ENCODE measurements around the gene TLE1.

The TLE1 gene

DNA sequence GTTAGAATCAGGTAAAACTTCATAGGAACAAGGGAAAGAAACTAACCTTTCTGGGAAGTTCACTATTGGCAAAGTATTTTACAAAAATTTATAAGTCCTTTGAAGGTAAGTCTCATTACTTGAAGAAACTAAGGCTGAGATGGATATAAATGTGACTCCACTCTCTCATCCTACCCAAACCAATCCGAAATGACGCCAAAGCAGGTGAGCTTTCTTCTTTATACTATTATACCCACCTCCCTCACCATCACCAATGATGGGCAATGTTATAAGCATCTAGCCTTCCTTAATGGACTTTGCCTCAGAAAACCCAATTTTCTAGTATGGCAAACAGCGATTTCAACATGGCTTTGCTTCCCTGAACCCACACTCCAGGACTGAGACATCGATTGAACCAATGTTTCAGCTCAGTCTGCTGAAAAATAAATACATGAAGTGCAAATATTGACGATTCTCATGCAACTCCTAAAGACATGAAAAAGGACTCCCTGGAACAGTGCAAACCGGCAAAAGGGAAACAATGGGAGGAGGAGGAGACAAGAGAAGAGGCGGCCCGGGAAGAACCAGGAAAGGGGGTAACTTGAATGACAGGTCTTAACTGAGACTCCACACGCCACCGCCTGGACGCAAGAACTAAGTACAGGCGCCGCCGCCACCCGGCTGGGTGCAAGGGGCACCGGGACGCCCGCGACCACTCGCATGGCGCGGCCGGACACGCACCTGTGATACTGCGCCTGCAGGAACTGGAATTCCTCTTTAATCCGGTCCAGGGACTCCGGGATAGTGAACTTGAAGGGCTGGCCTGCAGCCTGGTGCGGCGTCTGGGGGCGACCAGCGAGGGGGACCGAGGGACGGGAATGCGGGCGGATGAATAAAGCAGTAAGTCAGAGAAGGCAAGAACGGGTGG is 2.5 kb downstream of the TLE1 start:
- no peak for DNase-seq (ENCODE audit: low read depth in 2 of 2)

DNA sequence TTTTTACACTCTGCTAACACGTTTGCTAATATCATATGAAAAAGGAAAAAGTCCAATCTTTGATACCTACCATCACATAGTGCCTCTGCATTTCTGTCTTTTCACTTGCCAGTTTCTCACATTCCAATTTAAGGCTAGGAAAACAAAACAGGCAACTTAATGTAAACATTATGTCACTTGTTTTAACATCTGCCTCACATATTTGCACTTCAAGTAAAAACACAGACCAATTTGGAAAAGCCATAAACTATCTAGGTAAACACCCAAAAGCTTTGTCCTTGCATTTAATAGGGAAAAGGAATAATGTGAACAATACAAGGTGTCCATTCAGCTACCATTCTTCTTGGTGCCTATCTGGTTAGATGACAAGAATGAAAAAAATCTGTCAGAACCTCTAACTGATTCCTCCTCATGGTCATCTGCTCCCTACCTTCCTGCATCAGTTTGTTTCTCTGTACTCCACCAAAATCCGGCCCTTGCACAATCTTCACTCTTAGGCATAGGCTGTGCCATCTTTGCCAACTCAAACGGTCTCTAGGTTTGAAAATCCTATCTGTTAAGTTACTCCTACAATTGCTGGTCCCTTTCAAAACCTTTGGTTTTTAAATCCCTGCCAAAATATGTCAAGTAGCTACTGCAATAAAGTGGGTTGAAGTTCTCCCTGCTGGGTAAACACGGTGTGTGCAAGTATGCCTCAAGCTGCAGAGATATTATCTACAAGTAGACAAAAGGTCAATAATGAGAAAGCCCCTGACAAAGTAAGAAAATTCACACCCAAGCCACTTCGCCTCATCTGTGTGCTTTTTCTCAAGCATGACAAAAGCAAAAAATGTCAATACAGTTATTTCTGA is 3.4 kb downstream of the TLE1 start:
- DNase-seq (ENCODE audit: low read depth in 2 of 2), result no peak

DNA sequence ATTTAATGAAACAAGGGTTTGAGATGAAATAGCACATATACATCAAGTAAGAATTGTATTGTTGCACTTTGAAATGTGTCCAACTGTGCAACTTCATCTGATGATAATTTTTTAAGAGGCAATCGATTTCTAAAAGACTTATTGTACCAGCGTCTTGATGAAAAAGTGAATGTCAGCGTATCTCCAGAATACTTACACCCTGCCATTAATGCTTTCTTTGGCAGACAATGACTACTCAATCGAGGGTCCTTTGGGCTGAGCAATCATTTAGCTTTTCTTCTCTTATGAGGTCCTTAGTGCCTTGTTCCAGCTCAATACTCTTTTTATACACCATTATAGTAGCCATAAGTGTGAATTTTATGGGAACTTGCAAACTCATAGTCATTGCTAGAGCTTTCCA is 4.7 kb downstream of the TLE1 start:
- DNase-seq (ENCODE audit: low read depth in 2 of 2), result no peak

DNA sequence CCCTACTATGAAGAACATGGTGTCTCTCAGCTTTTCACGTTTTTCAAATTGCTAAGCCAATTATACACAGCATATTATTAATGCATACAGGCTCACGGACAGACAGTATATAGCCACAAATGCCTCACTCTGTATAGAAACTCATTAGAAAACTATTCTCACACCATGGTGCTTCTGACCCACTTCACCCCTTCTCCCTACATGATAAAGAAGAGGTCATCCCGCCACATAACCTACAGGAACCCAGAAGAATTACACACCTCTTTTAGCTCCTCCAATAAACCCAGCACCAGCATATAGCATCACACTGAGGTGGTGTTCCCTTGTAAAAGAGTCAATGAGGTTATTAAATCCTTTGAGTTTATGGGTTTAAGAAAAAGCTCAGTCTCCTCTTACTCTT is 5.6 kb downstream of the TLE1 start:
- DNase-seq (ENCODE audit: low read depth in 2 of 2), result no peak

DNA sequence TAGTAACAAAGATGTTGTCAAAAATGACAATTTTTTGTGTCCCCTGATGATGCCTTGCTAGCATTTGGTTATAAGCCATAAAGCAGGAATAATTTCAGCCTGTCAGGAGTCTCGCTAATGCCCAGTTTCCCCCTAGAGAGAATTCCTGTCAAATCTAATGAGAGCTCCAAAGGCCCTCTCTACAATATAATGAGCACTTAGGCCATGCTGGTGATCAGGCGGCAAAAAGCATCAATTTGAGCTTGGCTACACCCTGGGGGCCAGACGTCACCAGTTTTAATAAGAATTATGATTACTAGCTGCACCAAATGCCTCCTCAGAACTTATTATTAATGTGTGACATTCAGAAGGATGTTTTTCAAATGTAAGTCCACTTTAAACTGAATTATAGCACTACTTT is 6.1 kb downstream of the TLE1 start:
- DNase-seq (ENCODE audit: low read depth in 2 of 2), result no peak

DNA sequence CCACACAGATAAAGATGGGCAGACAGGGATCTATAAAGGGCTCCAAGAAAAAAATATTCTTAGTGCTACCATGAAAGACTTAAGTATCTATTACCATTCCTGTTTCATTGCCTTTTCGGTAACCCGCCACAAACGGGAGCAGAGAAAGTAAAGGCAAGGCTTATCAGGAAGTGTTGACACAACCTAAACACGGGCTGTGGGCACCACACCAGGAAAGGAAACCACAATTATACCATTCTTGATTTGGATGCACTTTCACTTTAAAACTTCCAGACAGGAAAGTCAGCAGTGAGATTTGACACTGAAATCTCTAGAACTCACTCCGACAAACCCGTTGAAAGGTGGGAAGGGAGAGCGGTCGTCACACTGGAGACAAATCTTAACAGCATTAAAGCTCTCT is 6.5 kb downstream of the TLE1 start:
- no peak for DNase-seq (ENCODE audit: low read depth in 2 of 2)

DNA sequence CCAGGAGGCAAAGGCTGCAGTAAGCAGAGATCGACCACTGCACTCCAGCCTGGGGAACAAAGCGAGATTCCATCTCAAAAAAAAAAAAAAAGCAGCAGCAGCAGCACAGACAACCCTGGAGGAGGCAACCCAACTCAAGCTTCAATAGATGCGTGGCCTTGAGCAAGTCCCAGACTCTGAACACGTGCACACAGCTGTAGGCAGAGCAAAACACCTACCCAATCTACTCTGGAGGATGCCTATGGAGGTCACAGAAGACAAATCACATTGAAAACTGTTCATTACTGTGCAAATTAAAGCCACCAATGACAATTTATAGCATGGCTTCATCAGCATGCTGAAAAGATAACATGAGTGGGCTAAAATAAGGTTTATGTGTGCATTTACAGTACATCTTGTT is 7.2 kb downstream of the TLE1 start:
- DNase-seq (ENCODE audit: low read depth in 2 of 2), result no peak

DNA sequence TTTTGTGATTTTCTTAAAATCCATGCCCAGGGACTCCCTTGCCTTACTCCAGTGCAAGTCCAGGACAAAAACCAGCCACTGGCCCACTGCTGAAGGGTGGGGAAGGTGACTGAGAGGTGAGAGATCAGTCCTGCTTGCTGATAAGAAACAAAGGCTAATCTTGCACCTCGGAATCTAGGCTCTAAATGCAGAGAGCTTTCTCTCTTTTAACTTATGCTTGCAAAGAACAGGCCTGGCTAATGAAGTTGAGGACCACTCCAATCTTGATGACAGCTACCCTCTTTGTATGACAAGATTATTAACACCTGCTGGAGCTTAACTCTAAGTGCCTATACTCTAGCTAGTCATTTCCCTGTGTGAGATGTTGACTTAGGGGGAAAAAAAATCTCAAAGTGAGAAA is 8.8 kb downstream of the TLE1 start:
- DNase-seq (ENCODE audit: low read depth in 2 of 2), result no peak

DNA sequence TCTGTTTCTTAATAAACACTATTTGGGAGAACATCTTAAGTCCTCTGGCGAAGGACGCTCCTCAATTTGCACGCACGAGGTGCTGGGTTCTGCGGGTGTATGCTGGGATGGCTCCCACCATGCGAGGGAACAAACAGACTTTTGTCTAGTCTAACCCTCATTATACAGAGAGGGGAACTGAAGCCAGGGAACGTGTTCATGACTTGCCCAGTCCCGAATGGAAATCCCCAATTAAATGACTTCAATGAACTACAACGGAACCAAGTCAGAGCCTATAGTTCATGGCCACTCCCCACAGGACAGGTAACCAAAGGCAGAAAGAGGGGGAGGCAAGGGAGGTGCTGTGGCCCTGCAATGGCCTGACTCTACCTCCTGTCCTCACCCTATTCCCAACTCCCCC is 9.3 kb downstream of the TLE1 start:
- DNase-seq (ENCODE audit: low read depth in 2 of 2), result no peak

DNA sequence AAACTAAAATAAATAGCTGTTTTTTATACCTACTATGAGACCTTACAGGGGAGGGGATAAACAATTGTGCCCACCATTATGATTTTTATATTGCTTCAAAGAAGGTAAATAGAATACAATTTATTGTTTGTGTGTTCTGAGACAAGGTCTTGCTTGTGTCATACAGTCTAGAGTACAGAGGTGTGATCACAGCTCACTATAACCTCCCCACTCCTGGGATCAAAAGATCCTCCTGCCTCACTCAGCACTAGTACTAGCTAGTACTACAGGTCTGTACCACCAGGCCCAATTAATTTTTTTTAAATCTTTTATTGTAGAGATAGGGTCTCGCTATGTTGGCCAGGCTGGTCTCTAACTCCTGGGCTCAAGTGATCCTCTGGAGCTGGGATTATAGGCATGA is 11.3 kb downstream of the TLE1 start:
- DNase-seq (ENCODE audit: low read depth in 2 of 2), result no peak

DNA sequence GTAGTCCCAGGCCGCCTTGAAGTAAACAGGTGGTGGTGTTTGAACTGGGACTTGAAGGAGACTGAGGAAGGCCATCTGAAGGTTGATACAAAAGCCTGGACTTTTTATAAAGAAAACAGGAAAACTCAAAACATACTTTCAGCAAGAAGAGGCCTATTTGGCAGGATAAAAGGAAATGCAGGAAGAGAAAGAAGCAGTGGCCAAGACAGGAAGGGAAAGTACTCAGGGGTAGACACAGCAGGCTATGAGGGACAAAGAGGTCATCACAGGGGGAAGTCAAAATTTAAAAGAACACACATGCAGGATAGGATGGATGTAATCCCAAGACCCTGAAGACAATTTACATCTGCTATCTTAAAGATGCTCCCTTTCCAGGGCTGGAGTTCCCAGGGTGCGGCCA is 13.0 kb downstream of the TLE1 start:
- no peak for DNase-seq (ENCODE audit: low read depth in 2 of 2)

DNA sequence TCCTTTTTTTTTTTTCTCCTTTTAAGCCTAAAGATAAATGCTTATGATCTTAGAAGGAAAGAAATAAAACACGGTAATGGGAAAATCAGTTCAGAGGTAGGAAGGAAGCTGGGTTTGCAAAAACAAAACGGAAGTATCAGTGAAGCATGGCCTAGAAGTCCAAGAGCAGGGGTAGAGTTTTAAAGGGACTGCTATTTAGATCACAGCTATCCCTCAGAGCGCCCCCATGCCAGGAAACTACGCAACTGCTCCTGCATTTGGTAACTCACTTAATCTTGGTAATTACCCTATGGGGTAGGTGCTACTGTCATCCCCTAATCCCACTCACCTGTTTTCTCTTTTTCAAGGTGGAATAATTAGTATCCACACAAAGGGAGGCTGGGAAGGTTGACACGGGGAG is 16.0 kb downstream of the TLE1 start:
- no peak for DNase-seq (ENCODE audit: low read depth in 2 of 2)

DNA sequence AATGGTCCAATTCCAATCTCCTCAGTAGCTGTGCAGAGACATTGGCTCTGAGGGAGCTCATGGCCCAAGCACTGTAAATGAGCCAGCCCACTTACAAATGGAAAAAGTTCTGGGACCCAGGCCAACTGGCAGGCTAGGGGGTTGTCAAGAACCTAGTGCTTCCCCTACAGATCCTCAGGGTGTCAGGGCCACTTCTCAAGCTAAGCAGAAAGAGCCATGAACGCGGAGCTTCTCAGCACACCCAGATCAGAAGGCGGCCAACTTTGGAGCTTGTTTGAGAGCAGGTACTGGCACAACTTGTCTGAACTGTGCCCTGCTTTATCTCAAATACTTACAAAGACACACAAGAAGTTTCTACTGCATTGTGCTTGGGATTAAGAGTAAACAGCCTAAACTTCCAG is 17.5 kb downstream of the TLE1 start:
- DNase-seq (ENCODE audit: low read depth in 2 of 2), result no peak

DNA sequence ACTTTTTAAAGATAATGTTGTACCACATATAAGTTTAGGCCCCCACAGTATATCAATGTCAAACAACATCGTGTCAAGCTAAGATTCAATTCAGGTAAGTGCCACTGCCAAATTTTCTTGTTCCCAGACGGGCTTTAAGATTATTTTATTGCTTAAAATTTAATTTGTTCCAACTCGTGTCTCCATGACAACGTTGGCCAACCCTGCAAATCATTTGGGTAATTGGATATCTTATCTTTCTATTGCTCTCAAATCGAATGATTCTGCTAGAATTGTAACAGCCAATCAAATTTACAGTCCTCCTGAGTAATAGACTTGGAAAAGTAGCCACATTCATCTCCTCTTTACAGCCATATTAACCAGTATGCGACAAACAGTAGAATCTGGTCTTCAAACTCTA is 19.5 kb downstream of the TLE1 start:
- DNase-seq (ENCODE audit: low read depth in 2 of 2), result no peak

DNA sequence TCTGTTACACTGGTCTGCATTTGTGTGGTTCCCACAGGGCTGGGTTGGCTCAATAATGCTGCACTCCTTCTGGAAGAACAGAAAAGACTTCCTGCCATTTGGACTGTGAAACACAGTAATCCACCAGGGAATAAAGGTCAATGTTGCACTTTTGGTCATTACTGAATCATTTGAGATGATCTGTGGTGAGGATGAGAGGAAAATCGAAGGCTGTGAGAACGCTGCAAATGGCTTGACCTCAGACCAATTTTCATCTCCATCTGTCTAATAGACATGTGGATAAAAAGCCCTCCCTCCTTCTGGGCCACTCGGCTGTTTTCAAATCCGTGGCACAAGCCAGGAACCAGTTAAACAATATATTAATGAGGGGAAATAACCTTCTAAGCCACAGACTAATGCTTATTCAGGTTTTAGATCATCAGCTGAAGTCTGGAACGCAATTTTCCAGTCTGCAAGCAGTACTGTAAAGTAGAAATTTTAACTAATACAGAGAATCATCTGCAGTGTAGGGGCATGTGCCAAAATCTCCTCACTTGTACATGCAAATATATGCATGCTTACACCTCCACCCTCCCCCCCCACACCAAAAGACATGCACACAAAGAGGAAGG is 20.2 kb downstream of the TLE1 start:
- no peak for DNase-seq (ENCODE audit: low read depth in 2 of 2)

DNA sequence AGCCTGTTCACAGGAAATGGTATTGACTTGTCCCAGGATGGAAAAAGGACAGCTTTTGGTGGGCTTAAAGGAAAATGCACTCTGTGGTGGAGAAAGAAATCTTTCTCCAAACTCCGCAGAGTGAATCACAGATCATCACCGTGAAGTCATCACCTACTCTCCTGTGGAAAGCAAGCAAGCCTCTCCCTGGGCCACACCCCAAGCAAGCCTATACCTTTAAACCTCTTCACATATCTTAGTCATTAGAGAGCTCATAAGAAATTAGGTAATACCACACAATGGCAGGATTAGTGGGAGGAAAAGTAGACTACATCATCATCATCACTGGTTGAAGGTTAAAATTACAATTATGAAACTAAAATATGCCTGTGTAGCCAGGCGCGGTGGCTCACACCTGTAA is 23.2 kb downstream of the TLE1 start:
- DNase-seq (ENCODE audit: low read depth in 2 of 2), result no peak

DNA sequence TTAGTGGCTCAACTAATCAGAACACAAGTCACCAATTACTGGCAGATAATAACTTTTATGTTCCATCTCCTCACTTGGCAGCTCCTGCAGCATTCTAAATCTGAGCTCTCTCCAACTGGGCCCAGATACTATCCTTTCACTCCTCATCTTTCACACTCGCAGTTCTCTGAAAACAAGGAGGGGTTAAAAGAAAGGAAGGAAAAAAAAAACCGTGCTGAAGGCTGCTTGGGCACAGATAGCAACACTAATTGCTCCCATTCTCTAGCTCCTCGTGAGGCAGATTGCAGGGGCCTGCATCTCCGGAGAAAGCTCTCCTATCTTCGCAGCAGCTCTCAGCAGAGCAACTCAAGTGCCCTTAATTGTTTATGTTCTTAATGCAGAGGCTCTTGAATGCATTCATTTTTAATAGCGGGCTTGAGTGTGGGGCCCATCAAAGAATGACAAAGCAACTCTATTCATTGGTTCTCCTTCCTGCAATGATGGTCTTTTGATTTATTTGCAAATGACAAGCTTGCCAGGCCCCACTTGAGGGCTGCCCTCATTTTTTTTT is 23.9 kb downstream of the TLE1 start:
- no peak for DNase-seq (ENCODE audit: low read depth in 2 of 2)

DNA sequence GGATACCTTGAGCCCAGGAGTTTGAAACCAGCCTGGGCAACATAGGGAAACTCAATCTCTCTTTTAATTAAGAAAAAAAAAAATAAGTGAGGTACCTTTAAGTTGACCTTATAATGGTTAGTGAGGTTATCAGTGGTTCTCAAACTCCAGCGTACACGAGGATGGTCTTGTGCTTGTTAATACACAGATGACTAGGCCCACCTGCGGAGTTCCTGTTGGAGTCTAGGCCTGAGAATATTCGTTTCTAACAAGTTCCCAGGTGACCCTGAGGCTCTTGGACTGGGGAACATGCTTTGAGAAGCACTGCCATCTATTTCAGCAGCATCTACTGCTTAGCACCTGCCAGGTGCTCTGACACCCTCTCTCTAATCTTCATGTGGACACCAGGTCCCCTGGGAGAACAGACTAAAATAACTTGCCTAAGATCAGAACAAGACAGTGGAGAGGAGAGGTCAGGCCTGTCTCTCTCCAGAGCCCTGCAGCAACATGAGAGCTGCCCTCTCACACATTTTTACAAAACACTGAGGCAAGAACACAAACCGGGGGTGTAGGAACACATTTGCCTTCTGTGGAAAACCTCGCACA is 24.6 kb downstream of the TLE1 start:
- no peak for DNase-seq (ENCODE audit: low read depth in 2 of 2)

DNA sequence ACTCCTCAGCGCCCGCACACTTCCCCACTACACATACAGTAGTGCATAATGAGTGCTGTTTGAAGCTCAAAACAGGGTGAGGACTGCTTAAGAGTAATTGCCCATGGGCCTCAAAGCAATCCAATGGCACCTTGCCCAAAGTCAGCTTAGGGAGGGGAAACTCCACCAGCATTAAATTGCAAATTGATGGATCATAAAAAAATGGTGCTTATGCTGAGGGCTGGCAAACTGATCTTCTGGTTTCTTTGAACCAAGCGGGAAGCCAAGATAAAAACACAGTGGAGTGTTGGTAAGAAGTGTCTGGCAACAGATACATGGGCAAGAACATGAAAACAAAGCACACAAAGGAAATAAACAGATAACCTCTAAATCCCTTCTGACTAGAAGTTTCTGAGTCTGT is 28.0 kb downstream of the TLE1 start:
- no peak for DNase-seq (ENCODE audit: low read depth in 2 of 2)

DNA sequence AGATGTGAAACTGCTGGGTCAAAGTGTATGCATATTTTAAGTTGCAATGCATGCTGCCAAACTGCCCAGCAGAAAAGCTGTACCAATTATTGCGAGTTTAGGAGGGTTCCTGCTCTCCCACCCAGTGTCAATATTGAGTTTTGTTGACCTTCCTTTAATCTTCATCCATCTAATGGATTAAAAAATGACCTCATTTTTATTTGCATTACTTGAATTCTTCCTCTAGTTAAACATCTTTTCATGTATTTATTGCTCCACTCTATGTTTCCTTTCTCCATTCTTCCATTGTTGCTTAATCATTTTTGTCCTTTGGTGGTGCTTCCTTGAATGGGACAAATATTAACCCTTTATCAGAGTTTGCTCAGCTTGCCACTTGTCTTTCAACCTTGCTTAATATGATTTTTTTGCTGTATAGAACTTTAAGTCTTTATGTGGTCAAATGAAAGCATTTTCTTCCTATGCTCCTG is 32.4 kb downstream of the TLE1 start:
- DNase-seq (ENCODE audit: low read depth in 2 of 2), result no peak

DNA sequence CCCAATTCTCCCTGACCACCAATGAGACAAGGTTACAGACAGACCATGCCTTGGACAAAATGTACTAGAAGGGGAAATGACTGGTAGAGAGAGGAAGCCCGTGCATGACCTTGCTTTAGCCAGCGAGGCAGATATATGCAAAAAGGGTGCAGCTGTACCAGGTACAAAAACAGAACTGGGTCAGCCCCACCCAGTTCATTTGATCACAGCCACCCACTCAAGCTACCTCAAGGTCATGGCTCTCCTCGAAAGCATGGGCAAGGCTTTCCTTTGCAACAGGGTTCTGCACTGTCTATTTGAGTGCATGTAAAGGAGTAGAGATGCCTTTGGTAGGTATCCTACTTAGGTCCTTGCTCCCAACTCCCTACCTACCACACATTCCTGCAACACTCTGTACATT is 33.3 kb downstream of the TLE1 start:
- DNase-seq (ENCODE audit: low read depth in 2 of 2), result no peak

DNA sequence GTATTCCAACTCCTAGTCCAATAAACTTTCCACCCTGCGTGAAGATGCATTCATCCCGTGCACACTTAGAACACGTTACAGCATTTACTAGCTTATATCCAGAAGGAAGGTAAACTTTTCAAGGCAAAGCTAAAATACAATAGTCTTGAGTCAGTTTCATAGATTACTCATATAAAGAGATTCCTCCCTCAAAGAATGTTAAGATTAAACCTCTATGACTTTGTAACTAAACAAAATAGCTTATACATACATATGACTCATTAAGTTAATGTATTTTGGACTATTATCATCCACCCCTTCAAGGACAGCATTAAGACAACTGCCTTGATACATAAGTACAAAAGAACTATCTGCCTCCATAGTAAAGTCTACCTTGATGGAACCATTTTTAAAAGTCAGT is 36.1 kb downstream of the TLE1 start:
- DNase-seq (ENCODE audit: low read depth in 2 of 2), result no peak

All from stimulated activated CD4-positive, alpha-beta T cell treated with anti-CD3 and anti-CD28 coated beads, Interleukin-1b, Interleukin-23, amount 100 ng/mL, for 1 hour (primary cell).